A549 treated with Mapracorat at 1 μM for 4 hours (cell line): ENCODE measurements around the gene VPS4B. TPM values are rescaled to one million over a fixed set of nuclear protein-coding genes. Genes with fewer than 3 reads are reported as not detected.

Experiments used
- total RNA-seq: library from RNA; stranded (reverse); fragments of 200-300 nt; extraction: Qiagen RNA extraction; gene quantifications from 5 replicates; pipeline ENCODE4 v1.2.3, GENCODE V29; 2022

The VPS4B gene
- total RNA-seq = 18.2 to 22.1 TPM (median 21.7 TPM) in 5 replicates

DNA sequence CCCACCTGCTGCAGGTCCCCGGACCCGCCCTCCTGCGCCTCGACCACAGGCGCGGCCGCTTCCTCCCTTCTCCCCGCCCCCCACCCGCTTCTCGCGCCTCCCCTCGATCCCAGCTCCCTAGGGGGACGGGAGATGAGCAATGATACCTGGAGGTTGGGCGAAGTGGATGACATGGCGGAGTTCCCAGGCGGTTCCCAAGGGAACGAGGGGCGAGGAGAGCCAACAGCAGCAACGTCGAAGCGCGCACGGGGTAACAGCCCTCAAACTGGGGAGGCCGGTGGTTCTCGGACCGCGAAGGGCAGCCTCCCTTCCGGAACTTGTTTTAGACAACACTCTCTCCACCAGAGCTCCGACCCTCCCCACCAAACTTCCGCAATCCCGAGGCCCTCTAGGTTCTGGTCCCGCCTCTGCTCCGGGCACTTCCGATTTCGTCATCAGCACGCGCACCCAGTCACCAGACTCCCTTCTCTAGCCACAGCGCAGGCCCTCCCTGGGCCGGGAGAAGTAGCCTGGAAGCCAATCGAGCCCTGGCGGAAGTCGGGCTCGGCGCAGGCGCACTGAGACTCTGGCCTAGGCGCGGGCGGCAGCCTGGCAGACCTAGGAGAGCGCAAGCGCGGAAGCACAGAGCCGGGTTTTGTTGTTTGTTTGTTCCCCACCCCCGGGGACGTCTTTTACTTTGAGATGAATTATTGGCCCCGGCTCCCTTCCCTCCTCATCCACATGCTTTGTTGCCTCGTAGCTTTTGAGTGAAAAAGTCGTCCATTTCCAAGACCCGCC is at the start of gene VPS4B:
TSS of gene VPS4B (minus strand) at position 390 of the 777 bp plus-strand sequence. CDS start at position 173, 217 bp downstream.

DNA sequence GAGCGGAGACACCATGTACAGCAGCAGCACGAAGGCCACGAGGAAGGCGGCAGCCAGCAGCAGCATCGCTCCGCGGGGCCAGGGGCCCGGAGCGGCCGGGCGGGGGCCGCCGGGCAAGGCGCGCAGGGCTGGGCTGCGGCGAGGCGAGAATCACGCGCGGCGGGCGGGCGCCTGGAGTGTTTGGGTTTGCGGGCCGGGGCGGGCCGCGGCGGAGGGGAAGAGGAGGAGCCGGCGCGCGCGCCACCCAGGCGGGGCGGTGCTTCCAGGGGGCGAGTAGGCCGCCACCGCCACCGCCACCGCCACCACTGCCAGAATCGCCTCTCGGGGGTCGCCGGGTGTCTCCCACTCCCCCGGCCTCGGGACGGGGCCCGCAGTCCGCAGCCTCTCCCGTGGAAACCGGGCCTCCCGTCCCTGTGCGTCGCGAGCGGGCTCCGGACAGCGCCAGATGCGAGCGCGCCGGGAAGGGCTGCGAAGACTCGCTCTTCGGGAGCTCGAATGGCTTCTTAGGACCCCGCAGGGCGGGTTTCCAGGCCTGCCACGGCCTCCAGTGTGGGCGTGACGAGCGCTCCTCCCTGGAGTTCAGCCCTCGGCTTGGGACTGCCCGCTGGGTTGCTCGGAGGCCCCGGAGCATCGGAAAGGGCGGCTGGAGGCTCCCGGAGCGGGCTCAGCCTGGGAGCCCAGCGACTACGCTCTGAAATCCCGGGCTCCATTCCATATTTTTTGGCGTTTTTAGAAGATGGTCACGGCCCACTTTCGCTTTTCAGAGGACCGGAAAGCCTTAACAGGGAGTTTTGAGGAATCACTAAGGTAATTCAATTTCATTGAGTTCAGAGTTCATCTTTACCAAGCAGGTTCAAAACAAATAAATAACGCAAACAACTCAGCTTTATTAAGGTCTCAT is 55.0 kb downstream of the VPS4B start, which contains the start of gene KDSR:
TSS of gene KDSR (minus strand) at position 154 of the 901 bp plus-strand sequence. CDS start at position 66, 88 bp downstream.

Other genes starting within 250 kb of the VPS4B start
- 0.38 to 0.67 TPM (median 0.53 TPM) in 5 replicates for gene BCL2, start 102.7 kb downstream of the VPS4B start, total RNA-seq
- gene KDSR, start 55.3 kb downstream of the VPS4B start, total RNA-seq = 33.5 to 44.2 TPM (median 40.9 TPM) in 5 replicates
- gene SERPINB5, start 54.5 kb upstream of the VPS4B start, total RNA-seq = 0.11 to 0.24 TPM (median 0.13 TPM) in 3 of 5 replicates, not detected in the others
- not detected in 5 replicates for gene SERPINB12, start 119.9 kb upstream of the VPS4B start, total RNA-seq
- gene SERPINB13, start 164.9 kb upstream of the VPS4B start, total RNA-seq = not detected in 5 replicates
- 0.08 to 0.09 TPM in 2 of 5 replicates, not detected in the others for gene SERPINB4, start 221.8 kb upstream of the VPS4B start, total RNA-seq
- gene SERPINB3, start 239.4 kb upstream of the VPS4B start, total RNA-seq = 0.16 to 0.27 TPM in 2 of 5 replicates, not detected in the others